HL-60 (cell line): ENCODE results near the gene PLS3.

ENCODE experiments used
- DNase-seq, 2 experiments: peaks; one replicate each; pipeline ENCODE4 v3.0.0-alpha.2; 2010 to 2020; ENCODE audit warnings: low read depth in 1 of 2, low spot score in 1 of 2
- H3K27ac ChIP-seq: fragments of 250-450 bp; sonication (Bioruptor Pico); replicated peaks from 2 replicates; pipeline ENCODE4 v1.5.1; 2020; ENCODE audit warnings: mild to moderate bottlenecking, moderate library complexity
- H3K27me3 ChIP-seq: fragments of 250-450 bp; sonication (Bioruptor Pico); 2 replicates; pipeline ENCODE4 v1.5.1; 2021; ENCODE audit warnings: mild to moderate bottlenecking, moderate library complexity; ENCODE audit not compliant: insufficient read depth, poor library complexity, severe bottlenecking
- H3K4me3 ChIP-seq: replicated peaks from 2 replicates; pipeline ENCODE4 v1.5.1; 2011; ENCODE audit warnings: mild to moderate bottlenecking, control low read depth, low read length; ENCODE audit not compliant: insufficient read depth
- GABPA ChIP-seq: IDR thresholded peaks from 2 replicates; pipeline ENCODE4 v1.6.1; 2012; ENCODE audit warnings: low read depth
- POLR2AphosphoS5 ChIP-seq: IDR thresholded peaks from 2 replicates; pipeline ENCODE4 v1.6.1; 2012; ENCODE audit warnings: low read depth
- SPI1 ChIP-seq: IDR thresholded peaks from 2 replicates; pipeline ENCODE4 v1.6.1; 2012; ENCODE audit warnings: low read depth, mild to moderate bottlenecking, borderline replicate concordance
- long read RNA-seq: library from polyadenylated mRNA; unstranded; transcript quantifications from one replicate; pipeline ENCODE4 v2.0.0, GENCODE V29; 2020
- TF ChIP-seq, protein P1 (sequence below): IDR thresholded peaks from one replicate; pipeline ENCODE4 v1.5.1; 2011; ENCODE audit warnings: low read length, control low read depth, inconsistent platforms; ENCODE audit not compliant: insufficient read depth
- TF ChIP-seq, protein P2 (sequence below): IDR thresholded peaks from 2 replicates; pipeline ENCODE4 v1.6.1; 2012; ENCODE audit warnings: low read depth; ENCODE audit not compliant: insufficient replicate concordance

Gene PLS3, protein sequence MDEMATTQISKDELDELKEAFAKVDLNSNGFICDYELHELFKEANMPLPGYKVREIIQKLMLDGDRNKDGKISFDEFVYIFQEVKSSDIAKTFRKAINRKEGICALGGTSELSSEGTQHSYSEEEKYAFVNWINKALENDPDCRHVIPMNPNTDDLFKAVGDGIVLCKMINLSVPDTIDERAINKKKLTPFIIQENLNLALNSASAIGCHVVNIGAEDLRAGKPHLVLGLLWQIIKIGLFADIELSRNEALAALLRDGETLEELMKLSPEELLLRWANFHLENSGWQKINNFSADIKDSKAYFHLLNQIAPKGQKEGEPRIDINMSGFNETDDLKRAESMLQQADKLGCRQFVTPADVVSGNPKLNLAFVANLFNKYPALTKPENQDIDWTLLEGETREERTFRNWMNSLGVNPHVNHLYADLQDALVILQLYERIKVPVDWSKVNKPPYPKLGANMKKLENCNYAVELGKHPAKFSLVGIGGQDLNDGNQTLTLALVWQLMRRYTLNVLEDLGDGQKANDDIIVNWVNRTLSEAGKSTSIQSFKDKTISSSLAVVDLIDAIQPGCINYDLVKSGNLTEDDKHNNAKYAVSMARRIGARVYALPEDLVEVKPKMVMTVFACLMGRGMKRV
- long read RNA-seq, result 0 reads

DNA sequence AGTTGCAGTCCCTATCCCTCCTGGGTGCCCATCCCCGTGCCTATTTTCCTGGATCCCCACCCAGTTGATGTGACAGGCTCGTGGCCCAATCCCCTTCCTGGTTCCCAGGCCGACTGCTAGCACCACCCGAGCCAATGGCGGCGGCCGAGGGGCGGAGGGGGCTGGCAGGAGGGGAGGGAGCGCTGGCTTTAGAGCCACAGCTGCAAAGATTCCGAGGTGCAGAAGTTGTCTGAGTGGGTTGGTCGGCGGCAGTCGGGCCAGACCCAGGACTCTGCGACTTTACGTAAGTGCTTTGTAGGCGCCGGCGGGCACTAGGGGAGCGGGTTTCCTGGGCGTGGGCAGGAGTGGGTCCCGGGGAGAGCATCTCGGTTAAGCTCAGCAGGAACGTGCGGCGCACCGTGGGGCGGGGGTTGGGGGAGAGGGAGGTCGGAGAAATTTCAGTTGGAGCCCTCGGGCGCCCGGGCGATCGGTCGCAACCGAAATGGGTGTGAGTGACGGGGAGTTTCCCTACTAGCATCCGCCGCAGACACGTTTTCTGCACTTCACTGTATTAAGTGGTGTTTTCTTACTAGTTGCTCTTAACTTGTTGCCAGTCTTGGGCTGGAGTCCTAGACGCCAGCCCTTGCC, at the start of gene PLS3:
PLS3 (plus strand) TSS at position 197 of the 627 bp plus-strand sequence. CDS start 49,077 bp downstream, outside the sequence.
- Histone ChIP-seq H3K4me3 (peak within 1 kb of the TSS; percentile 10; the same call in 1 of the 2 replicates), H3K27ac (no peak within 1 kb of the TSS), H3K27me3 (peaks cover 32% of the 10 kb centered on the region)
- no peak for DNase-seq
- TF ChIP-seq, protein P1, sequence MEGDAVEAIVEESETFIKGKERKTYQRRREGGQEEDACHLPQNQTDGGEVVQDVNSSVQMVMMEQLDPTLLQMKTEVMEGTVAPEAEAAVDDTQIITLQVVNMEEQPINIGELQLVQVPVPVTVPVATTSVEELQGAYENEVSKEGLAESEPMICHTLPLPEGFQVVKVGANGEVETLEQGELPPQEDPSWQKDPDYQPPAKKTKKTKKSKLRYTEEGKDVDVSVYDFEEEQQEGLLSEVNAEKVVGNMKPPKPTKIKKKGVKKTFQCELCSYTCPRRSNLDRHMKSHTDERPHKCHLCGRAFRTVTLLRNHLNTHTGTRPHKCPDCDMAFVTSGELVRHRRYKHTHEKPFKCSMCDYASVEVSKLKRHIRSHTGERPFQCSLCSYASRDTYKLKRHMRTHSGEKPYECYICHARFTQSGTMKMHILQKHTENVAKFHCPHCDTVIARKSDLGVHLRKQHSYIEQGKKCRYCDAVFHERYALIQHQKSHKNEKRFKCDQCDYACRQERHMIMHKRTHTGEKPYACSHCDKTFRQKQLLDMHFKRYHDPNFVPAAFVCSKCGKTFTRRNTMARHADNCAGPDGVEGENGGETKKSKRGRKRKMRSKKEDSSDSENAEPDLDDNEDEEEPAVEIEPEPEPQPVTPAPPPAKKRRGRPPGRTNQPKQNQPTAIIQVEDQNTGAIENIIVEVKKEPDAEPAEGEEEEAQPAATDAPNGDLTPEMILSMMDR, result no peak
- TF ChIP-seq, protein P2, sequence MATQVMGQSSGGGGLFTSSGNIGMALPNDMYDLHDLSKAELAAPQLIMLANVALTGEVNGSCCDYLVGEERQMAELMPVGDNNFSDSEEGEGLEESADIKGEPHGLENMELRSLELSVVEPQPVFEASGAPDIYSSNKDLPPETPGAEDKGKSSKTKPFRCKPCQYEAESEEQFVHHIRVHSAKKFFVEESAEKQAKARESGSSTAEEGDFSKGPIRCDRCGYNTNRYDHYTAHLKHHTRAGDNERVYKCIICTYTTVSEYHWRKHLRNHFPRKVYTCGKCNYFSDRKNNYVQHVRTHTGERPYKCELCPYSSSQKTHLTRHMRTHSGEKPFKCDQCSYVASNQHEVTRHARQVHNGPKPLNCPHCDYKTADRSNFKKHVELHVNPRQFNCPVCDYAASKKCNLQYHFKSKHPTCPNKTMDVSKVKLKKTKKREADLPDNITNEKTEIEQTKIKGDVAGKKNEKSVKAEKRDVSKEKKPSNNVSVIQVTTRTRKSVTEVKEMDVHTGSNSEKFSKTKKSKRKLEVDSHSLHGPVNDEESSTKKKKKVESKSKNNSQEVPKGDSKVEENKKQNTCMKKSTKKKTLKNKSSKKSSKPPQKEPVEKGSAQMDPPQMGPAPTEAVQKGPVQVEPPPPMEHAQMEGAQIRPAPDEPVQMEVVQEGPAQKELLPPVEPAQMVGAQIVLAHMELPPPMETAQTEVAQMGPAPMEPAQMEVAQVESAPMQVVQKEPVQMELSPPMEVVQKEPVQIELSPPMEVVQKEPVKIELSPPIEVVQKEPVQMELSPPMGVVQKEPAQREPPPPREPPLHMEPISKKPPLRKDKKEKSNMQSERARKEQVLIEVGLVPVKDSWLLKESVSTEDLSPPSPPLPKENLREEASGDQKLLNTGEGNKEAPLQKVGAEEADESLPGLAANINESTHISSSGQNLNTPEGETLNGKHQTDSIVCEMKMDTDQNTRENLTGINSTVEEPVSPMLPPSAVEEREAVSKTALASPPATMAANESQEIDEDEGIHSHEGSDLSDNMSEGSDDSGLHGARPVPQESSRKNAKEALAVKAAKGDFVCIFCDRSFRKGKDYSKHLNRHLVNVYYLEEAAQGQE, result no peak
- TF ChIP-seq SPI1, result no peak
- TF ChIP-seq GABPA, result no peak
- TF ChIP-seq POLR2AphosphoS5, result no peak

DNA sequence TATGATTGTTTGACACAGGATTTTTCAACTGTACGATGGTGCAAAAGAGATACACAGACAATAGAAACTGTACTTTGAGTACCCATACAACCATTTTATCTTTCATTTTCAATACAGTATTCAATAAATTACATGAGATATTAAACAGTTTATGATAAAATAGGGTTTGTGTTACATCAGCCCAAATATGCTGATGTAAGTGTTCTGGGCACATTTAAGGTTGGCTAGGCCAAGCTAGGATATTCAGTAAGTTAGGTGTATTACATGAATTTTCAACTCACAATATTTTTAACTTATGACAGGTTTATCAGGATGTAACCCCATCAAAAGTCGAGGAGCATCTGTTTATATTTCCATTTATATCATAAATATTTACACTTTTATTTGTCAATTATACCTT, 42.9 kb upstream of the PLS3 start:
- Histone ChIP-seq H3K27me3 (no peaks in the 10 kb centered on the region), H3K4me3 (no peak overlapping the region), H3K27ac (no peak overlapping the region)
- no peak for DNase-seq
- TF ChIP-seq POLR2AphosphoS5, result no peak
- TF ChIP-seq GABPA, result no peak
- TF ChIP-seq, protein P2, result no peak
- TF ChIP-seq, protein P1, result no peak
- TF ChIP-seq SPI1, result no peak

DNA sequence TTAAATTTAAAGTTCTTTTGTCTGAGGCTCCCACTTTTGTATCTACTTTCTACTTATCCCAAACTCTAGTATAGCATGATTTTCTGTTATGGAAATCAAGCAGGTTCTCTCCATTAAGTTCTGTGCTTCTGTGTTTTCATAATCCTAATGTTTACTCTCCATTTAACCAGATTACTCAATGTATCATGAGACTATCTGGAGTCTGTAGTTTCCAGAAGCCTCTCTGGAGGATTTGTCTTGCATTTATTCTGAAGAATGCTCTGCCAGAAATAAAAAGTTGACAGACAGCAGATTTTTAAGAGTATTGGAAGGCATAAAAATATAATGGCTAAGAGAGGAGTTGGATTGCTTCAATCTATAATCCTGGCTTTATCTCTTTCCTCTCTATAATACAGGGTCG, 39.2 kb upstream of the PLS3 start:
- no peak for TF ChIP-seq GABPA
- TF ChIP-seq, protein P1, result no peak
- no peak for TF ChIP-seq SPI1
- TF ChIP-seq, protein P2, result no peak
- TF ChIP-seq POLR2AphosphoS5, result no peak
- no peak overlapping the region for H3K4me3 ChIP-seq
- DNase-seq, result no peak
- no peaks in the 10 kb centered on the region for H3K27me3 ChIP-seq
- H3K27ac ChIP-seq, result no peak overlapping the region
